ENCODE results near the gene KLF18. TPM values are rescaled to one million over a fixed set of nuclear protein-coding genes. Genes with fewer than 3 reads are reported as not detected.
"Not testable (repeated sequence)": the region's sequence is repeated elsewhere in the genome, so short reads cannot be mapped to it uniquely, and the experiment has no call there.

Gene KLF18
- polyA plus RNA-seq, 1 experiment: not detected

GRCh38 chr1:44120398-44120949 is 21.0 kb downstream of the KLF18 start:
- Histone ChIP-seq H3K27me3 (ENCODE audit: control insufficient read depth, insufficient read depth, low read length) (0 out of 2 replicates have a peak, but pooled peaks cover 4% of the 10 kb centered on the region), H3K36me3 (ENCODE audit: control insufficient read depth, insufficient read depth, low read length) (no peaks in the 10 kb centered on the region), H3K4me3 (ENCODE audit: low read depth, low read length) (no peak overlapping the region)
- ChIA-PET CTCF (interaction anchor here (1.7 kb wide), 1 partner anchor 10 kb away, joined by 6 read pairs; no protein-coding TSS in a partner anchor), POLR2A (no interaction called here)
- TF ChIP-seq CTCF (IDR thresholded peaks at IDR 0.05; ENCODE audit: insufficient read depth, low read depth, low read length): no peak
- DNase-seq (ENCODE audit: low read depth): no peak

- Histone ChIP-seq H3K36me3 (ENCODE audit: control insufficient read depth, insufficient read depth, low read length) (no peaks in the 10 kb centered on the region), H3K4me3 (ENCODE audit: low read depth, low read length) (no peak overlapping the region), H3K27me3 (ENCODE audit: control insufficient read depth, insufficient read depth, low read length) (0 out of 2 replicates have a peak, but pooled peaks cover 2% of the 10 kb centered on the region)
- TF ChIP-seq CTCF (IDR thresholded peaks at IDR 0.05; ENCODE audit: insufficient read depth, low read depth, low read length): no peak
- DNase-seq (ENCODE audit: low read depth): no peak
- ChIA-PET POLR2A (no interaction called here), CTCF (no interaction called here)
Measured at GRCh38 chr1:44119525-44119924, 21.9 kb downstream of the KLF18 start.

GRCh38 chr1:44118682-44119081 is 22.7 kb downstream of the KLF18 start, which contains the start of gene KLF17:
KLF17 (plus strand) TSS chr1:44118821; CDS start chr1:44118908, 87 bp downstream.
- 0 out of 2 replicates have a peak, but pooled peaks cover 2% of the 10 kb centered on the region for H3K27me3 ChIP-seq (ENCODE audit: control insufficient read depth, insufficient read depth, low read length)
- ChIA-PET CTCF (no interaction called here), POLR2A (no interaction called here)
- no peak for DNase-seq (ENCODE audit: low read depth)
- H3K36me3 ChIP-seq (ENCODE audit: control insufficient read depth, insufficient read depth, low read length): no peaks in the 10 kb centered on the region
- no peak within 1 kb of the TSS for H3K4me3 ChIP-seq (ENCODE audit: low read depth, low read length)
- no peak for TF ChIP-seq CTCF (IDR thresholded peaks at IDR 0.05; ENCODE audit: insufficient read depth, low read depth, low read length)

GRCh38 chr1:44117272-44117671 is 24.2 kb downstream of the KLF18 start:
- POLR2A ChIA-PET; CTCF ChIA-PET; H3K36me3 ChIP-seq (ENCODE audit: control insufficient read depth, insufficient read depth, low read length); H3K4me3 ChIP-seq (ENCODE audit: low read depth, low read length); H3K27me3 ChIP-seq (ENCODE audit: control insufficient read depth, insufficient read depth, low read length); DNase-seq (ENCODE audit: low read depth): not testable (repeated sequence)

- no peak for TF ChIP-seq CTCF (IDR thresholded peaks at IDR 0.05; ENCODE audit: insufficient read depth, low read depth, low read length)
- Histone ChIP-seq H3K4me3 (ENCODE audit: low read depth, low read length) (no peak overlapping the region), H3K27me3 (ENCODE audit: control insufficient read depth, insufficient read depth, low read length) (no peaks in the 10 kb centered on the region), H3K36me3 (ENCODE audit: control insufficient read depth, insufficient read depth, low read length) (no peaks in the 10 kb centered on the region)
- ChIA-PET POLR2A (no interaction called here), CTCF (no interaction called here)
- no peak for DNase-seq (ENCODE audit: low read depth)
Measured at GRCh38 chr1:44114098-44114497, 27.3 kb downstream of the KLF18 start.

- CTCF ChIA-PET: interaction anchor here (0.8 to 1.0 kb wide), 2 partner anchors 10 to 12 kb away, joined by 3 to 8 read pairs; no protein-coding TSS in a partner anchor
- no peak for DNase-seq (ENCODE audit: low read depth)
- Histone ChIP-seq H3K4me3 (ENCODE audit: low read depth, low read length) (no peak overlapping the region), H3K36me3 (ENCODE audit: control insufficient read depth, insufficient read depth, low read length) (no peaks in the 10 kb centered on the region), H3K27me3 (ENCODE audit: control insufficient read depth, insufficient read depth, low read length) (no peaks in the 10 kb centered on the region)
- TF ChIP-seq CTCF (IDR thresholded peaks at IDR 0.05; ENCODE audit: insufficient read depth, low read depth, low read length): no peak
- POLR2A ChIA-PET: no interaction called here
Measured at GRCh38 chr1:44113095-44113609, 28.3 kb downstream of the KLF18 start.
